AG09309 (cell line): ENCODE data around the gene CAGE1.

Experiments used
- DNase-seq: peaks from one replicate; pipeline ENCODE4 v3.0.0-alpha.2; 2010; ENCODE audit warnings: low read depth
- H3K4me3 ChIP-seq: 2 replicates; pipeline ENCODE4 v1.5.1; 2011; ENCODE audit warnings: mild to moderate bottlenecking, low read depth, low read length, moderate library complexity; ENCODE audit not compliant: control insufficient read depth
- CTCF ChIP-seq: IDR thresholded peaks from 2 replicates; pipeline ENCODE4 v1.5.1; 2011; ENCODE audit warnings: mild to moderate bottlenecking, low read depth, low read length, inconsistent platforms; ENCODE audit not compliant: insufficient read depth, control insufficient read depth; ENCODE audit errors: missing control alignments

The CAGE1 gene

DNA sequence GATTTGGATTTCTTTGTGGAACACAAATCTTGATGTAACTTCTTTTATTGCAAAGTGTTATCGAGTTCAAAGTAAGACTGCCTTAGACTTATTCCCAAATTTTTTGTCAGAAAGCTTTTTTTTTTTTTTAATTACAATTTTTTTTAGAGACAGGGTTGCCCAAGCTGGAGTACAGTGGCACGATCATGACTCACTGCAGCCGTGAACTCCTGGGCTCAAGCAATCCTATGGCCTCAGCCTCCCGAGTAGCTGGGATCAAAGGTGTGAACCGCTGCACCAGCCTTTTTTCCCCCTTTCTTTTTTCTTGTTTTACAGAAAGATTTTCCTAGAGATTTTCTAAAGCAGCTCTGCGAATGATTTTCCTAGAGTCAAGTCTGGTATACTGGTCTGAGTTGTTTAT, 2.9 kb upstream of the CAGE1 start:
- no peak overlapping the region for H3K4me3 ChIP-seq
- DNase-seq = no peak
- no peak for TF ChIP-seq CTCF

DNA sequence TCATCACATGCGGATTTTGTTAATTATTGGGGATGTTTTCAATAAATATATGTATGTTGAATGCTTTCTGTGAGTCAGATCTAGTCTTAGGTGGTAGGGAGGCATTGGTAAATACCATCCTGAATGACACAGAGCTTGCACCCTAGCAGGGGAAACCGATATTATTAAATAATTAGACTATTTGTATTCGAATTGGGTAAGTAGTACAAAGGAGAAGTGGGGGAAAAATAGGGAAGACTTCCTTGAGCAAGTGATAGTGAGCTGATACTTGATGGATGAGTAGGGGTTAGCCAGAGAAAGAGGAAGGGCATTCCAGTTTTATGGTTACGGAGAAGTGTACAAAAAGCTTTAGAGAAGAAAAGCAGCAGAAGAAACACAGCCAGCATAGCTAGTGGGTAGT, 1.6 kb upstream of the CAGE1 start:
- no peak overlapping the region for H3K4me3 ChIP-seq
- no peak for DNase-seq
- TF ChIP-seq CTCF = no peak

- peak; percentile 33 for DNase-seq
- TF ChIP-seq CTCF = no peak
Measured at GRCh38 chr6:7390226-7390878, 810 bp upstream of the CAGE1 start.

GRCh38 chr6:7389162-7389450, 436 bp downstream of the CAGE1 start:
- peak overlapping the region; percentile 84 for H3K4me3 ChIP-seq
- DNase-seq = no peak
- no peak for TF ChIP-seq CTCF

More at GRCh38 chr6:7390226-7390878, 810 bp upstream of the CAGE1 start:
- H3K4me3 ChIP-seq = peak overlapping the region; percentile 84

- no peak overlapping the region for H3K4me3 ChIP-seq
- DNase-seq = no peak
- no peak for TF ChIP-seq CTCF
Measured at GRCh38 chr6:7381092-7381491, 8.4 kb downstream of the CAGE1 start.

GRCh38 chr6:7378740-7379139, 10.8 kb downstream of the CAGE1 start:
- DNase-seq = no peak
- H3K4me3 ChIP-seq = no peak overlapping the region
- no peak for TF ChIP-seq CTCF

DNA sequence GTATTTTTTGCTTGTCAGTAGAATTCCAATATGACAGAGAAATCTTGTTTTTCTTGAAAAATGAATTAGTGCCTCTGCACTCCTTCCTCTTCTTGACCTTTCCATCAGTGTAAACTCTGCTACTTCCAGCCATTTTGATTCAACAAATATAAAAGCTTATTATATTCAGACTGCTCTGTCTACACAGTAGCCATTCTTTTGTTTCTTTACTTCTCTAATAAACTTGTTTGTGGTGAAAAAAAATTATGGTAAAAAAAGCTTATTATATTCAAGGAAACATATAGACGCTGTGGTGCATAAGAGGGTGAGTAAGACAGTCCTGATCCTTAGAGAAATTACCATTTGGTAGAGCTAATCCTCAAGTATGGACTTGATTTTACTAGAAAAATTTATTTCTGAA, 11.6 kb downstream of the CAGE1 start:
- TF ChIP-seq CTCF = no peak
- DNase-seq = no peak
- H3K4me3 ChIP-seq = no peak overlapping the region
